Measurements from ENCODE around the gene CALR.
A peak's percentile ranks its signal among the peaks of the same experiment; 100 is the strongest.

Gene CALR

GRCh38 chr19:12937927-12938778 is at the start of gene CALR (continued):
- no peak for TF ChIP-seq ZNF518A (tag by site-specific recombination; conservative IDR thresholded peaks at IDR 0.05; ENCODE audit: low read depth)
- TF ChIP-seq ZNF175 (tag by site-specific recombination; IDR thresholded peaks at IDR 0.05): no peak
- TF ChIP-seq ZBTB8A (tag by site-specific recombination; IDR thresholded peaks at IDR 0.05): peak; percentile 71
- TF ChIP-seq GFI1B (tag by site-specific recombination; IDR thresholded peaks at IDR 0.05): no peak
- TF ChIP-seq ZIC2 (tag by site-specific recombination; IDR thresholded peaks at IDR 0.05): peak; percentile 65; the same call in 1 of the 2 replicates
- no peak for TF ChIP-seq ZNF214 (tag by site-specific recombination; IDR thresholded peaks at IDR 0.05; ENCODE audit: borderline replicate concordance)
- TF ChIP-seq ZNF596 (tag by site-specific recombination; IDR thresholded peaks at IDR 0.05): no peak
- TF ChIP-seq ZSCAN5A (tag by site-specific recombination; IDR thresholded peaks at IDR 0.05): peak; percentile 22; the same call in 1 of the 2 replicates
- peak; percentile 28; the same call in 1 of the 2 replicates for TF ChIP-seq ZNF324 (tag by site-specific recombination; IDR thresholded peaks at IDR 0.05)
- no peak for TF ChIP-seq ZNF10 (tag by site-specific recombination; IDR thresholded peaks at IDR 0.05)
- no peak for TF ChIP-seq ZNF658 (tag by site-specific recombination; IDR thresholded peaks at IDR 0.05)
- TF ChIP-seq SP2 (tag by site-specific recombination; IDR thresholded peaks at IDR 0.05): peak; percentile 98
- no peak; the same call in 1 of the 2 replicates for TF ChIP-seq ZSCAN30 (tag by site-specific recombination; IDR thresholded peaks at IDR 0.05)
- TF ChIP-seq ZFHX2 (tag by site-specific recombination; conservative IDR thresholded peaks at IDR 0.05): peak; percentile 95
- no peak for TF ChIP-seq MYNN (tag by site-specific recombination; IDR thresholded peaks at IDR 0.05; ENCODE audit: borderline replicate concordance)
- no peak for TF ChIP-seq ZNF514 (tag by site-specific recombination; IDR thresholded peaks at IDR 0.05)
- no peak for TF ChIP-seq SETDB1 (IDR thresholded peaks at IDR 0.05; ENCODE audit: insufficient read length, low read length)
- TF ChIP-seq ZNF792 (tag by site-specific recombination; IDR thresholded peaks at IDR 0.05): no peak
- no peak for TF ChIP-seq SCRT2 (tag by site-specific recombination; IDR thresholded peaks at IDR 0.05)
- TF ChIP-seq SP7 (tag by site-specific recombination; IDR thresholded peaks at IDR 0.05): peak; percentile 50
- no peak for TF ChIP-seq ZNF626 (tag by site-specific recombination; IDR thresholded peaks at IDR 0.05)
- TF ChIP-seq SALL2 (tag by site-specific recombination; IDR thresholded peaks at IDR 0.05; ENCODE audit: borderline replicate concordance): no peak
- TF ChIP-seq ZNF148 (tag by site-specific recombination; IDR thresholded peaks at IDR 0.05; ENCODE audit: borderline replicate concordance): no peak
- TF ChIP-seq ZBTB44 (tag by site-specific recombination; IDR thresholded peaks at IDR 0.05): no peak
- TF ChIP-seq ZNF707 (tag by site-specific recombination; IDR thresholded peaks at IDR 0.05): no peak
- no peak for TF ChIP-seq ZNF248 (tag by site-specific recombination; IDR thresholded peaks at IDR 0.05)
- no peak for TF ChIP-seq ZNF174 (tag by site-specific recombination; IDR thresholded peaks at IDR 0.05)
- no peak for TF ChIP-seq RBAK (tag by site-specific recombination; IDR thresholded peaks at IDR 0.05)
- TF ChIP-seq ZNF426 (tag by site-specific recombination; IDR thresholded peaks at IDR 0.05): no peak
- TF ChIP-seq ZNF747 (tag by site-specific recombination; IDR thresholded peaks at IDR 0.05): no peak
- no peak; the same call in 1 of the 2 replicates for TF ChIP-seq ZNF629 (tag by site-specific recombination; IDR thresholded peaks at IDR 0.05)
